ENCODE measurements around the gene BPIFB3. TPM values are rescaled to one million over a fixed set of nuclear protein-coding genes. Genes with fewer than 3 reads are reported as not detected.
"Not testable (repeated sequence)": the region's sequence is repeated elsewhere in the genome, so short reads cannot be mapped to it uniquely, and the experiment has no call there.

Gene BPIFB3
- total and polyA plus RNA-seq, 9 donors: 0.07 to 0.09 (median 0.08) TPM; not detected in 6

GRCh38 chr20:33104336-33104735 lies 50.6 kb downstream of the BPIFB3 start:
- H3K27ac ChIP-seq (ENCODE audit: low read length): no peak overlapping the region
- H3K4me3 ChIP-seq (ENCODE audit: low read length): no peak overlapping the region
- DNase-seq: no peak
- H3K9me3 ChIP-seq (replicated peaks; ENCODE audit: control insufficient read depth, low read depth, low read length): no peaks in the 10 kb centered on the region
- 89% methylated on average over 3 of the region's 3 CpGs for WGBS (ENCODE audit: insufficient coverage)
- peaks cover 5% of the 10 kb centered on the region for H3K27me3 ChIP-seq (ENCODE audit: control insufficient read depth, insufficient read depth, low read length)
- no peaks in the 10 kb centered on the region for H3K36me3 ChIP-seq (ENCODE audit: control insufficient read depth, insufficient read depth, low read length)
- peaks cover 2% of the 10 kb centered on the region for H3K4me1 ChIP-seq (ENCODE audit: control insufficient read depth, insufficient read depth, low read length)

- Histone ChIP-seq H3K4me1 (ENCODE audit: control insufficient read depth, insufficient read depth, low read length) (peaks cover 2% of the 10 kb centered on the region), H3K9me3 (replicated peaks; ENCODE audit: control insufficient read depth, low read depth, low read length) (no peaks in the 10 kb centered on the region), H3K27me3 (ENCODE audit: control insufficient read depth, insufficient read depth, low read length) (peaks cover 3% of the 10 kb centered on the region), H3K27ac (ENCODE audit: low read length) (peak overlapping the region; percentile 59), H3K4me3 (ENCODE audit: low read length) (no peak overlapping the region), H3K36me3 (ENCODE audit: control insufficient read depth, insufficient read depth, low read length) (no peaks in the 10 kb centered on the region)
- peak; percentile 79 for DNase-seq
- 28% methylated on average over 3 of the region's 8 CpGs for WGBS (ENCODE audit: insufficient coverage)
Observed at GRCh38 chr20:33105316-33105924, 51.7 kb downstream of the BPIFB3 start.

GRCh38 chr20:33106058-33106620 lies 52.4 kb downstream of the BPIFB3 start:
- H3K4me3 ChIP-seq (ENCODE audit: low read length); H3K9me3 ChIP-seq (replicated peaks; ENCODE audit: control insufficient read depth, low read depth, low read length); H3K27me3 ChIP-seq (ENCODE audit: control insufficient read depth, insufficient read depth, low read length); H3K27ac ChIP-seq (ENCODE audit: low read length); H3K4me1 ChIP-seq (ENCODE audit: control insufficient read depth, insufficient read depth, low read length); H3K36me3 ChIP-seq (ENCODE audit: control insufficient read depth, insufficient read depth, low read length): not testable (repeated sequence)
- peak; percentile 62 for DNase-seq
- whole genome bisulfite sequencing (ENCODE audit: insufficient coverage): no CpG with 5 or more reads among the region's 7 CpGs

- DNase-seq: no peak
Observed at GRCh38 chr20:33108661-33109060, 55.0 kb downstream of the BPIFB3 start.

GRCh38 chr20:33110147-33110825 lies 56.6 kb downstream of the BPIFB3 start:
- no peaks in the 10 kb centered on the region for H3K27me3 ChIP-seq (ENCODE audit: control insufficient read depth, insufficient read depth, low read length)
- no peaks in the 10 kb centered on the region for H3K4me1 ChIP-seq (ENCODE audit: control insufficient read depth, insufficient read depth, low read length)
- 80% methylated on average over 1 of the region's 8 CpGs for WGBS (ENCODE audit: insufficient coverage)
- no peak for DNase-seq
- H3K36me3 ChIP-seq (ENCODE audit: control insufficient read depth, insufficient read depth, low read length): no peaks in the 10 kb centered on the region
- no peaks in the 10 kb centered on the region for H3K9me3 ChIP-seq (replicated peaks; ENCODE audit: control insufficient read depth, low read depth, low read length)
- no peak overlapping the region for H3K27ac ChIP-seq (ENCODE audit: low read length)
- H3K4me3 ChIP-seq (ENCODE audit: low read length): no peak overlapping the region

More at GRCh38 chr20:33108661-33109060, 55.0 kb downstream of the BPIFB3 start:
- Histone ChIP-seq H3K4me1 (ENCODE audit: control insufficient read depth, insufficient read depth, low read length) (peaks cover 2% of the 10 kb centered on the region), H3K4me3 (ENCODE audit: low read length) (no peak overlapping the region), H3K27me3 (ENCODE audit: control insufficient read depth, insufficient read depth, low read length) (no peaks in the 10 kb centered on the region), H3K9me3 (replicated peaks; ENCODE audit: control insufficient read depth, low read depth, low read length) (no peaks in the 10 kb centered on the region), H3K36me3 (ENCODE audit: control insufficient read depth, insufficient read depth, low read length) (no peaks in the 10 kb centered on the region), H3K27ac (ENCODE audit: low read length) (no peak overlapping the region)
- WGBS (ENCODE audit: insufficient coverage): no CpG with 5 or more reads among the region's 2 CpGs

GRCh38 chr20:33111306-33111705 lies 57.6 kb downstream of the BPIFB3 start:
- H3K27ac ChIP-seq (ENCODE audit: low read length): no peak overlapping the region
- no peaks in the 10 kb centered on the region for H3K27me3 ChIP-seq (ENCODE audit: control insufficient read depth, insufficient read depth, low read length)
- no peaks in the 10 kb centered on the region for H3K36me3 ChIP-seq (ENCODE audit: control insufficient read depth, insufficient read depth, low read length)
- no peak for DNase-seq
- no peaks in the 10 kb centered on the region for H3K9me3 ChIP-seq (replicated peaks; ENCODE audit: control insufficient read depth, low read depth, low read length)
- H3K4me3 ChIP-seq (ENCODE audit: low read length): no peak overlapping the region
- no peaks in the 10 kb centered on the region for H3K4me1 ChIP-seq (ENCODE audit: control insufficient read depth, insufficient read depth, low read length)
- 94% methylated on average over 4 of the region's 5 CpGs for WGBS (ENCODE audit: insufficient coverage)

GRCh38 chr20:33112547-33113386 lies 59.1 kb downstream of the BPIFB3 start:
- Histone ChIP-seq H3K36me3 (ENCODE audit: control insufficient read depth, insufficient read depth, low read length) (no peaks in the 10 kb centered on the region), H3K27ac (ENCODE audit: low read length) (no peak overlapping the region), H3K27me3 (ENCODE audit: control insufficient read depth, insufficient read depth, low read length) (no peaks in the 10 kb centered on the region), H3K4me3 (ENCODE audit: low read length) (no peak overlapping the region), H3K4me1 (ENCODE audit: control insufficient read depth, insufficient read depth, low read length) (no peaks in the 10 kb centered on the region), H3K9me3 (replicated peaks; ENCODE audit: control insufficient read depth, low read depth, low read length) (no peaks in the 10 kb centered on the region)
- no CpG with 5 or more reads among the region's 7 CpGs for WGBS (ENCODE audit: insufficient coverage)
- DNase-seq: no peak

- Histone ChIP-seq H3K27ac (ENCODE audit: low read length) (no peak overlapping the region), H3K4me3 (ENCODE audit: low read length) (no peak overlapping the region), H3K36me3 (ENCODE audit: control insufficient read depth, insufficient read depth, low read length) (no peaks in the 10 kb centered on the region), H3K27me3 (ENCODE audit: control insufficient read depth, insufficient read depth, low read length) (no peaks in the 10 kb centered on the region), H3K9me3 (replicated peaks; ENCODE audit: control insufficient read depth, low read depth, low read length) (no peaks in the 10 kb centered on the region), H3K4me1 (ENCODE audit: control insufficient read depth, insufficient read depth, low read length) (no peaks in the 10 kb centered on the region)
- 76% methylated on average over 2 of the region's 6 CpGs for WGBS (ENCODE audit: insufficient coverage)
- no peak for DNase-seq
Observed at GRCh38 chr20:33113387-33113908, 59.7 kb downstream of the BPIFB3 start.

GRCh38 chr20:33115501-33115900 lies 61.8 kb downstream of the BPIFB3 start:
- H3K36me3 ChIP-seq (ENCODE audit: control insufficient read depth, insufficient read depth, low read length); H3K27ac ChIP-seq (ENCODE audit: low read length); H3K9me3 ChIP-seq (replicated peaks; ENCODE audit: control insufficient read depth, low read depth, low read length); H3K4me1 ChIP-seq (ENCODE audit: control insufficient read depth, insufficient read depth, low read length); DNase-seq; H3K4me3 ChIP-seq (ENCODE audit: low read length); H3K27me3 ChIP-seq (ENCODE audit: control insufficient read depth, insufficient read depth, low read length): not testable (repeated sequence)
- 94% methylated on average over 6 of the region's 34 CpGs for WGBS (ENCODE audit: insufficient coverage)
